ENCODE measurements around the gene ABCB10.
A peak's percentile ranks its signal among the peaks of the same experiment; 100 is the strongest.
"Not testable (repeated sequence)": the region's sequence is repeated elsewhere in the genome, so short reads cannot be mapped to it uniquely, and the experiment has no call there.

The ABCB10 gene

GRCh38 chr1:229574679-229575442 is 16.4 kb upstream of the ABCB10 start:
- DNase-seq (ENCODE audit: low read depth in 4 of 4, low spot score in 1 of 4), result no peak

DNA sequence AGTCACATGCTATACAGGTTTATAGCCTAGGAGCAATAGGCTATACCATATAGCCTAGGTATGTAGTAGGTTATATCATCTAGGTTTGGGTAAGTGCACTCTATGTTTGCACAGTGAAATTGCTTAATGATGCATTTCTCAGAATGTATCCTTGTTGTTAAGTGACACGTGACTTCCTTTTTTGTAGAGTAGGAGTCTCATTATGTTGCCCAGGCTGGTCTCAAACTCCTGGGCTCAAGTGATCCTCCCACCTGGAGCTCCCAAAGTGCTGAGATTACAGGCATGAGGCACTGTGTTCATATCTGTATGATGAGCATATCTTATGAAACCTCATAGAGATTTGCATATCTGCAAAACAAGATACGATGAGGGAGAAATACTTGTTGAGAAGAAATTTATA is 13.8 kb upstream of the ABCB10 start:
- DNase-seq (ENCODE audit: low read depth in 4 of 4, low spot score in 1 of 4), result no peak

GRCh38 chr1:229570891-229571516 is 12.5 kb upstream of the ABCB10 start:
- no peak for DNase-seq (ENCODE audit: low read depth in 4 of 4, low spot score in 1 of 4)

DNA sequence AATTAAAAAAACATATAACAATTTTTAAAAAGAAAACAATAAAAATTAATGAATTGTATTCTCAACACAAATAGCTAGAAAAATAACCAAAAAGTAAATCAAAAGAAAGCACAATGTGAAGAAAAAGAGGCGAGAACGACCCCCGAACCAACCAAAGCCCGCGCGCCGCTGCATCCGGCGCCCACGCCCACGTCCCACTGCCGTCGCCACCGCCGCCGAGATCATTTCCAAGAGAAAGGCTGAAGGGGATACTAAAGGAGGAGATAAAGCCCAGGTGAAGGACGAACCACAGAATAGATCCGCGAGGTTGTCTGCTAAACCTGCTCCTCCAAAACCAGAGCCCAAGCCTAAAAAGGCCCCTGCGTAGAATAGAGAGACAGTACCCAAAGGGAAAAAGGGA is 11.8 kb upstream of the ABCB10 start:
- no peak for DNase-seq (ENCODE audit: low read depth in 4 of 4, low spot score in 1 of 4)

DNA sequence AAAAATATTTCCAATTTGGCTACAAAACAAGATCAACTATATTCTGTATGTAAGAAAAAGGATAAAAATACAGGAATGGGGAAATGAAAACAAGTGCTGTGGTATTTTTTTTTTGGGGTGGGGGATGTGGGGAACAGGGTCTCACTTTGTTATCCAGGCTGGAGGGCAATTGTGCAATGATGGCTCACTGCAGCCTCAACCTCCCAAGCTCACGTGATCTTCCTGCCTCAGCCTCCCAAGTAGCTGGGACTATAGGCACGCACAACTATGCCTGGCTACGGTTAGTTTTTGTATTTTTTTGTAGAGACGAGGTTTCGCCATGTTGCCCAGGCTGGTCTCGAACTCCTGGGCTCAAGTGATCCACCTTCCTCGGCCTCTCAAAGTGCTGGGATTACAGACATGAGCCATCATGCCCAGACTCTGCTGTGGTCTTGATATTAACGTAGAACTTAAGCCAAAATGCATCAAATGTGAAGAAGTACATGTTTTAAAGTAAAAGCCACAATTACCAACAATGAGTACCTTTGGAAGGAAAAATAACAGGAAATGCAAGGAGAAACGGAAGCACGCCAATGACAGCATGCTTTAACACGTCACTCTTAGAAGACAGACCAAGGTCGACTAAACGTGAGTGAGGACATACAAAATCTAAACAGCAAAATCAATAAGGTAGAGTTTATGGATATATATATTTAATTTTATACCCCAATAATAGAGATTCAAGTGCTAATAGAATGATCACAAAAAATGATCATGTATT is 8.8 kb upstream of the ABCB10 start:
- no peak for DNase-seq (ENCODE audit: low read depth in 4 of 4, low spot score in 1 of 4)

- no peak for DNase-seq (ENCODE audit: low read depth in 4 of 4, low spot score in 1 of 4)
Measured at GRCh38 chr1:229563701-229564100, 5.2 kb upstream of the ABCB10 start.

DNA sequence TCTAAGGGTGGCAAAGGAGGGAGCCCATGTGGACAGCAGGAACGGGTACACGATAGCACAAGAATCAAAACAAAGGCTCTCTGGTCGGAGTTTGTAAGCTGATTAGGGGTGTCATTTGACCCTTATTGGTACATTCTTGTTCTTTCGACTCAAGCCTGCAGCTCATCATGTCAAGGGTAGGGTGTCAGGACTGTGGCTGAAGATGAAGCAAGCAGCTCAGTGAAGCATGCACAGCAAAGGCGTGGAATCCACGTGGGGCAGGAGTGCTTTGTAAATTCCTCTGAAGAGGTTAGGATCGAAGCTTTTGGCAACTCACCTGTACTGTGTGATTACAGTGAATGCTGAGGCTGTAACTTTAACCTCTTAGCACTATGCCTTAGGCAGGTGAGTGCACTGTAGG is 4.7 kb upstream of the ABCB10 start:
- no peak for DNase-seq (ENCODE audit: low read depth in 4 of 4, low spot score in 1 of 4)

GRCh38 chr1:229562686-229563085 is 4.2 kb upstream of the ABCB10 start:
- no peak for DNase-seq (ENCODE audit: low read depth in 4 of 4, low spot score in 1 of 4)

DNA sequence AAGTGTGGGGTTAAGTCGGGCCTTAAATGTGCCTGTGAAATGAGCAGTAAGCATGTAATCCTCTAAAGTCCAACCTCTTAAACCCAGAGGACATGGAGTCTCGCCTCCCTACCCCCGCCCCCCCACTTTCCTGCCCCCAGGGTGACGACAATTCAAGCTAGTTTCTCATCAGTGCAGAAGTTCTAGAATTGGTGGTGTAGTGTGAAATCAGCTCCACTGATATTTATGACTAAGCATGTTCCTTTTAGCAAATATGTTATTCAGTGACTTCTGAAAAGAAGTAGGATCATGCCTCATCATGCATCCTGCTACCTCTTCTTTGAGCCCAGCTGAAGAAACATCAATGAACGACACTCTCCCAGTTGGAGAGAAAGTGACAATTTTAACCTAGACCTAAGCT is 2.6 kb upstream of the ABCB10 start:
- no peak for DNase-seq (ENCODE audit: low read depth in 4 of 4, low spot score in 1 of 4)

DNA sequence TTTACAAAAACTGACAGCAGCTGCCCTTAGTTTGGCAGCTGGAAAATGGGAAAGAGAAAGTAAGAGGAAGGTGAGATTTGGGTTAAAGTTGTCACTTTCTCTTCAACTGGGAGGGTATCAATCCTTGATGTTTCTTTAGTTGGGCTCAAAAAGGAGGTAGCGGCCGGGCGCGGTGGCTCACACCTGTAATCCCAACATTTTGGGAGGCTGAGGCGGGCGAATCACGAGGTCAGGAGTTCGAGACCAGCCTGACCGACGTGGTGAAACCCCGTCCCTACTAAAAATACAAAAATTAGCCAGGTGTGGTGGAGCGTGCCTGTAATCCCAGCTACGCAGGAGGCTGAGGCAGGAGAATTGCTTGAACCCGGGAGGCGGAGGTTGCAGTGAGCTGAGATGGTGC is 1.6 kb upstream of the ABCB10 start:
- DNase-seq (ENCODE audit: low read depth in 4 of 4, low spot score in 1 of 4), result not testable (repeated sequence)

DNA sequence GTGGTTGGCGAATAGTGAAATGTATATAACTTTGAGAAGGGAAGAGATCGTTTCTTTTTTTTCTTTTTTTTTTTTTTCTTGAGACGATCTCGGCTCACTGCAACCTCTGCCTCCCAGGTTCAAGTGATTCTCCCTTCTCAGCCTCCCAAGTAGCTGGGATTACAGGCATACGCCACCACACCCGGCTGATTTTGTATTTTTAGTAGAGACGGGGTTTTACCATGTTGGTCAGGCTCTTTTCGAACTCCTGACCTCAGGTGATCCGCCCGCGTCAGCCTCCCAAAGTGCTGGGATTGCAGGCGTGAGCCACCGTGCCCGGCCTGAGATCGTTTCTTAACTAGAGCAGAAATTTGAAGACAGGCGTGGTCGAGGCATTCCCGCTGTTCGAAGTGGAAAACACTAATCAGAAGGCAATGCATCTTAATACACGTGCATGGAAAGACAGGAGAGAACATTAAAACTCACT is 862 bp upstream of the ABCB10 start:
- DNase-seq (ENCODE audit: low read depth in 4 of 4, low spot score in 1 of 4), result not testable (repeated sequence)

DNA sequence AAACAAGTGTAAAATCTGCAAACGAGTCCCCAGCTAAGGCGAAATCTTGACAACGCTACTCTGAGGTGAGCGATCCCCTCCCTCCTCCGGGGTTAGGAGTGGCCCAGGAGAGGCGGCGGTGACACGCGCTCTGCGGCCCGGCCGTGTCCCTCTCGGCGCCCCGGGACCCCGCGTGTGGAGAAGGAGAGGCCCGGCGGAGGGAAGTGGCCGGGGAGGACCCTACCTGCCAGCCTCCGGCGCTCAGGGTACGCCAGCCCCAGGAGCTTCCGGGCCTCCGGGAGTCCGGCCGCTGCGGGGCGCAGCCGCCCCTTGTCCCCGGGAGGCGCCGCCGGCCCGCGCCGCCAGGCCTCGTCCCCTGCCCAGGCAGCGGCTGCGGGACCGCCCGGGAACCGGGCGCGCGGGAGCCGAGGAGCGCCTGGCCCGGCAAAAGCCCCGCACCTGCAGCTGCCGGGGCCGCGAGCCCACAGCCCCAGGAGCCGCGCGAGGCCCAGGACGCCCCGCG is 543 bp downstream of the ABCB10 start:
- peak in 2 of 4 experiments; percentile 13 to 21 for DNase-seq (ENCODE audit: low read depth in 4 of 4, low spot score in 1 of 4)

DNA sequence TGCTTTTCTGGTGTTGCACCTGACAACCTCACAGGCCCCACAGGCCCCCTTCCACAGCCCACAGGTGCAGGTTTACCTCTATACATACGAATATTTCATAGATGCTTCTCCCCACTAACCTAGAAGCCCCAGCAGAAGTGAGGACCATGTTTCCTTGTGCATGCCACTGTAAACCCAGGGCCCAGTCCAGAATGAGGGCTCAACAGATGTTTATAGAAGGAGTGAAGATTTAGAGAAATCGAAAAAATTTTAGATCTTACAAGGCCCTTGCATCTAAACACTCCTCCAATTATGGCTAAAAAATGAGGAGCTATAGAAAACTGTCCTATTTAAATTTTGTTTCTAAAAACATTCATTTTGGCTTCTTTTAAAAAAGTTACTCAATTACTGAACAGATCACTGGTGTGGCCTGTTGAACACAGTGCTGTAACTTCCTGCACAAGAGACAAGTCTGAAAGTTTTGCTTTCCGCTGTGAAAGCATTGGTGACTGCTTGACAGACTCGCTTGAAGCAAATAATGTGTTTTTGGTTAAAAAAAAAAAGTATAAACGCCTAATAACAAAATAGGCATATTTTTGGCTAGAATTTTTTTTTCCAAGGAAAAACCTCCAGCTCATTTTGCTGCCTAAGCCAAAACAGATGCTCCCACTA is 1.2 kb downstream of the ABCB10 start:
- no peak for DNase-seq (ENCODE audit: low read depth in 4 of 4, low spot score in 1 of 4)

GRCh38 chr1:229554886-229555621 is 3.5 kb downstream of the ABCB10 start:
- no peak for DNase-seq (ENCODE audit: low read depth in 4 of 4, low spot score in 1 of 4)

DNA sequence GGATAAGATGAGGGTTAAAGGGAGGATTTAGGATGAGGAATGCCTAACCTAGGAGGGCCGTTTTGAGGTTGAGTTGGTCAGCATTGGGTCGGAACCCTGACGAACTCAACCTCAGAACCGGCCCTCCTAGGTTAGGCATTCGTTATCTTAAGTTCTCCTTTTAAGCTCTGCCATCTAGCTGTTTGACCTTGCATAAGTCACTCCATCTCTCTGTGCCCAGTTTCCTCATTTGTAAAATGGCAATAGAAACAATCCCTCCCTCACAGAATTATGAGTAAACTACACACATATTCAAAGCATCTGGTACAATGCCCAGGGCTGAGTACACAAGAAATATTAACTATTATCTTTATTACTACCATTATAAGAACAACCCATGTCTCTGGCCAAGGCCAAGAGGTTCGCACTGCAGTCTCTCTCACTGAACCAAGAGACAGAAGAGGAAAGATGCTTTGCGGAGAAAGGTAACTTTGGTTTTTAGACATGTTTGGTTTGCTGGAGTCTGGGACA is 4.8 kb downstream of the ABCB10 start:
- DNase-seq (ENCODE audit: low read depth in 4 of 4, low spot score in 1 of 4), result no peak

DNA sequence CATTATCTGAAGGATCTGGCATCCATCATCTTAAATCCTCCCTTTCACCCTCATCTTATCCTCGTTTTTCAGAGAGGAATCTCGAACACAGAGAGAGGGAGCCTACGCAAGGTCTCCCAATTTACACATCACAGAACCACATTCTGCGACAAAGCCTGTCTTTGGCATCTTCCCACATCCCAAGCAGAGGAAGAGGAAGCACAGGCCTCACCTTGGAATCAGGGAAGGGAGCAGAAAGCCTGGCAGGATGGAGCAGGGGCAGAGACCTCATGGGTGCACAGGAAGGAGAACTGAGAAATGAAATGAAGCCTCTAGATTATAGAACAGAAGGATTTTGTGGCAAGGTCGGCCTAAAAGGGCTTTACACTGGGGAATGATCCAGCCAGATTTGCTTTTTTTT is 5.8 kb downstream of the ABCB10 start:
- DNase-seq (ENCODE audit: low read depth in 4 of 4, low spot score in 1 of 4), result no peak

DNA sequence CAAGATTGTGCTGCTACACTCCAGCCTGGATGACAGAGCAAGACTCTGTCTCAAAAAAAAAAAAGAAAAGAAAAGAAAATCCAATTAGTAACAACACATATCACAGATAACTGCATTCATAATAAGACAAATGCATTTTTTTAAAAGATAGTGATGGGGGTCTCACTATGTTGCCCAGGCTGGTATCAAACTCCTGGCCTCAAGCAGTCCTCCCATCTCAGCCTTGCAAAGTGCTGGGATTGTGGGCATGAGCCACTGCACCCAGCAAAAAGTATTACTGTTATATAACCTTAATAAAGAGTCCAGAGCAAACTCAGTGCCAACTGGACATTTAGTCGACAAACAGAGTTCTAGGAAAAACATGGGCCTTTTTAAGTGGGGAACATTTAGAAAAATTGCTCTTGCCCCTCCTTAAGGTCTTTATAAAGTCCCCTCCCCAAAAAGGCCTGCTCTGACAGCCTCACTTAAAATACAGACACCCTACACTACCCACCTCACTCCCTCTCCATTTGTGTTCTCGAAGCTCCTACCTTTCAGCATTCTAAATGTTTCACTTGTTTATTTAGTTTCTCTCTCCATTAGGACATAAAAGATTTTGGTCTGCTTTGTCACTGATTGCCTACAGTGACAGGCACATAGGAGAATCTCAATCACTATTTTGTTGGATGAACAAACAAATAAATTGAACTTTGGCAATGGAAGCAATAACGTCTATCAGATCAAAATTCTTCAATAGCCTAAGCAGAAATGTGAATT is 7.5 kb downstream of the ABCB10 start:
- DNase-seq (ENCODE audit: low read depth in 4 of 4, low spot score in 1 of 4), result no peak

DNA sequence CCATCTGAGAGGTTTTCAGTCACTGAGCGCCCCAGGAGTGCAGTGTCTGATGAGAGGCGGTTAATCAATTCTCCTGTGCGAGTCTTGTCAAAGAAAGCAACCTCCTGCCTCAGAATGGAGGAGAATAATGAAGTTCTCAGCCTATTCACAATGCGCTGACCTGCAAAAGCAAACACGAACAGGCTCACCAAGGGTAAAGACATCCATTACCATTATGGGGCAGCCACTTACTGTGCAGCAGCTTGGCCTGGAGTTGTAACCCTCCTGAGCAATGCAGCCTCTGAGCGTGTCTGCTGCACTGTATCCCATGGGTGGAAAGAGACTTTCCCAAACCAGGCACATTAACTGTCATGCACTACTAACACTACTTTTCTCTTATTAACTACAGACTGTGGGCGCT is 11.0 kb downstream of the ABCB10 start:
- no peak for DNase-seq (ENCODE audit: low read depth in 4 of 4, low spot score in 1 of 4)

DNA sequence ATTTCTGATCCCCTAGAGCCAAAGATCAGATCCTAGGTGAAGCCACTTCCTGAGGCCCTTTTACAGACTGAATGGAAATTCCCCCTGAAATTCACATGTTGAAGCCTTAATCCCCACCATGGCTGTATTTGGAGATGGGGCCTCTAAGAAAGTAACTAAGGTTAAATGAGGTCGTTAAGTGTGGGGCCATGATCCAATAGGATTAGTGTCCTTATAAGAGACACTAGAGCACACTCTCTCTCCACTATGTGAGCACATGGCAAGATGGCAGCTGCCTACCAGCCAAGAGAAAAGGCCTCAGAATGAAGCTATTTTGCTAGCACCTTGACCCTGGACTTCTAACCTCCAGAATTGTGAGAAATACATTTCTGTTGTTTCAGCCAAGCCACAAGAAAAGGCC is 13.9 kb downstream of the ABCB10 start:
- no peak for DNase-seq (ENCODE audit: low read depth in 4 of 4, low spot score in 1 of 4)
